ENCODE data around the gene KLHDC10.

DNA sequence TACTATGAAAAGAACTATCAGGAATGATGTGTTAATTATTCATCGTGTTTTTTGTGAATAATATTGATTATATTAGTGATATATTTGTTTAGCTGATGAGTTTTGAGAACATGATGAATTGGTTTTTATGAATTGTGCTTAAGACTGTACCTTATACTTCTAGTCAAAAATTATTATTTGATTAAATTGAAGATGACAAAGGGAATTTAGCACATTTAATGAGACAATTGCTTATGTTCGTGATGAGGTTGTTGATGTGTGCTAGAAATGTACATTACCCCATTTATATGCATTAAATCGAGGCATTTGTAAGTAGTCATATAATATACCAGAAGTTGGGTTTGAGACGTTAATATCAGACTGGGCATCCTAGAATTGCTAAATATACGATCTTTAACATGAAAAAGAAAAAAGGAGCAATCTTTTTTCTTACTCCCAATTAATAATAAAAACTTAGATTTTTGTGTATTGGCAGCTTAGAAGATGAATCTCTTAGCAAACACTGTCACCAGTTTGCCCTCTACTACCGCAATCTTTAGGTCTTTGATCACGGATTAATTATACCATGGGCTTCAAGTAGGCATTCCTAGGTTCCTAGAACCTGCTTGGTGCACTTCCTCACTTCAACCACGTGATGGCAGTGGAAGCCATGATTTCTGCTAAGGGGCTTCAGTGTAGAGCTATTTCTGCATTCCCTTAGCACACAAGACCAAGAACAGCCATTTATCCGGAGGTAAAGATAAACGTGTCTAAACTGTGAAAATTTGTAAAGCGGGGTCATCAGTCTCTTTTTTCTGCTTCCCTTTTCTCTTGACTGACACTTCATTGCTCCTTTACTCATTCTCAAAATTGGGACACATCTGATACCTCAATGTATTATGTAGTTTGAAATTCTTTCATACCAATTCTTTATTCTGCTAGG is 1.6 kb downstream of the KLHDC10 start:
- TF ChIP-seq, protein P1, sequence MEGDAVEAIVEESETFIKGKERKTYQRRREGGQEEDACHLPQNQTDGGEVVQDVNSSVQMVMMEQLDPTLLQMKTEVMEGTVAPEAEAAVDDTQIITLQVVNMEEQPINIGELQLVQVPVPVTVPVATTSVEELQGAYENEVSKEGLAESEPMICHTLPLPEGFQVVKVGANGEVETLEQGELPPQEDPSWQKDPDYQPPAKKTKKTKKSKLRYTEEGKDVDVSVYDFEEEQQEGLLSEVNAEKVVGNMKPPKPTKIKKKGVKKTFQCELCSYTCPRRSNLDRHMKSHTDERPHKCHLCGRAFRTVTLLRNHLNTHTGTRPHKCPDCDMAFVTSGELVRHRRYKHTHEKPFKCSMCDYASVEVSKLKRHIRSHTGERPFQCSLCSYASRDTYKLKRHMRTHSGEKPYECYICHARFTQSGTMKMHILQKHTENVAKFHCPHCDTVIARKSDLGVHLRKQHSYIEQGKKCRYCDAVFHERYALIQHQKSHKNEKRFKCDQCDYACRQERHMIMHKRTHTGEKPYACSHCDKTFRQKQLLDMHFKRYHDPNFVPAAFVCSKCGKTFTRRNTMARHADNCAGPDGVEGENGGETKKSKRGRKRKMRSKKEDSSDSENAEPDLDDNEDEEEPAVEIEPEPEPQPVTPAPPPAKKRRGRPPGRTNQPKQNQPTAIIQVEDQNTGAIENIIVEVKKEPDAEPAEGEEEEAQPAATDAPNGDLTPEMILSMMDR (IDR thresholded peaks at IDR 0.05; ENCODE audit: poor library complexity) = peak; percentile 96
- no peak for TF ChIP-seq EZH2 (IDR thresholded peaks at IDR 0.05; ENCODE audit: borderline replicate concordance)
